Sciatic nerve (tissue), 2 donors: ENCODE data around the gene NEUROG1. TPM values are rescaled to one million over a fixed set of nuclear protein-coding genes. Genes with fewer than 3 reads are reported as not detected.
A peak's percentile ranks its signal among the peaks of the same experiment; 100 is the strongest.
"Not testable (repeated sequence)": the region's sequence is repeated elsewhere in the genome, so short reads cannot be mapped to it uniquely, and the experiment has no call there.

ENCODE experiments used
- ATAC-seq: fragments of 200-7000 bp; cut with Tn5 transposase; one replicate; pipeline ENCODE4 v1.9.1; 2020; ENCODE audit warnings: mild to moderate bottlenecking, moderate library complexity
- DNase-seq: peaks from one replicate; pipeline ENCODE4 v3.0.0-alpha.2; 2020; ENCODE audit warnings: low spot score
- intact Hi-C: fragments of 100-400 bp; cut with DNase I; formaldehyde crosslinking; loops from one replicate; pipeline ENCODE4 v1.14.2; 2022
- total RNA-seq: library from RNA; stranded (reverse); fragmentation: NEBNext Ultra II Directional; extraction: Animal tissue kit (Norgen Biotek cat#: 25700); gene quantifications from one replicate; pipeline ENCODE4 v1.2.1, GENCODE V29; 2021
- donor health status: DM: no; HTN: no; CAD: no.
- donor health status: DM: no; HTN: no; CAD: no.

NEUROG1 gene
- total RNA-seq, 1 donor from 2014 or later: not detected

- intact Hi-C loops: no loop called here
These were observed 7.9 kb upstream of the NEUROG1 start for GRCh38 chr5:135543485-135544304.

GRCh38 chr5:135543001-135543484 is 7.3 kb upstream of the NEUROG1 start:
- no peak for ATAC-seq
- no peak for DNase-seq
- intact Hi-C loops: no loop called here

More at GRCh38 chr5:135543485-135544304, 7.9 kb upstream of the NEUROG1 start:
- ATAC-seq (peak; percentile 59), DNase-seq (peak; percentile 64)

- ATAC-seq: no peak
- no peak for DNase-seq
- intact Hi-C loops: no loop called here
These were observed 6.2 kb upstream of the NEUROG1 start for GRCh38 chr5:135541807-135542502.

GRCh38 chr5:135539430-135540005 is 3.8 kb upstream of the NEUROG1 start:
- ATAC-seq (no peak), DNase-seq (no peak)
- intact Hi-C loops: no loop called here

GRCh38 chr5:135538261-135538660 is 2.5 kb upstream of the NEUROG1 start:
- DNase-seq (no peak), ATAC-seq (no peak)
- intact Hi-C loops: no loop called here

GRCh38 chr5:135537745-135538144 is 2.0 kb upstream of the NEUROG1 start:
- ATAC-seq (no peak), DNase-seq (no peak)
- intact Hi-C loops: no loop called here

- intact Hi-C loops: no loop called here
- DNase-seq (no peak), ATAC-seq (no peak)
These were observed 1.5 kb upstream of the NEUROG1 start for GRCh38 chr5:135537271-135537670.

- DNase-seq (no peak), ATAC-seq (no peak)
- intact Hi-C loops: no loop called here
These were observed 344 bp downstream of the NEUROG1 start for GRCh38 chr5:135535420-135535819.

GRCh38 chr5:135534609-135535419 is 950 bp downstream of the NEUROG1 start:
- intact Hi-C loops: no loop called here
- ATAC-seq (no peak), DNase-seq (no peak)

- DNase-seq (no peak), ATAC-seq (no peak)
These were observed 2.0 kb downstream of the NEUROG1 start for GRCh38 chr5:135533794-135534193.

GRCh38 chr5:135533334-135533733 is 2.4 kb downstream of the NEUROG1 start:
- ATAC-seq: no peak
- intact Hi-C loops: no loop called here
- no peak for DNase-seq

More at GRCh38 chr5:135533794-135534193, 2.0 kb downstream of the NEUROG1 start:
- intact Hi-C loops: no loop called here

- intact Hi-C loops, DNase-seq, ATAC-seq: not testable (repeated sequence)
These were observed 6.2 kb downstream of the NEUROG1 start for GRCh38 chr5:135529576-135529975.

GRCh38 chr5:135526924-135527323 is 8.8 kb downstream of the NEUROG1 start:
- DNase-seq: no peak
- no peak for ATAC-seq
- intact Hi-C loops: no loop called here

GRCh38 chr5:135521964-135522363 is 13.8 kb downstream of the NEUROG1 start:
- DNase-seq (no peak), ATAC-seq (no peak)
- intact Hi-C loops: no loop called here

- ATAC-seq (no peak), DNase-seq (no peak)
- intact Hi-C loops: no loop called here
These were observed 18.1 kb downstream of the NEUROG1 start for GRCh38 chr5:135517631-135518030.

- intact Hi-C loops: no loop called here
- ATAC-seq (no peak), DNase-seq (no peak)
These were observed 21.6 kb downstream of the NEUROG1 start for GRCh38 chr5:135514116-135514515.

- no peak for DNase-seq
- no peak for ATAC-seq
- intact Hi-C loops: no loop called here
These were observed 23.8 kb downstream of the NEUROG1 start for GRCh38 chr5:135511761-135512575.

- DNase-seq (no peak), ATAC-seq (no peak)
- intact Hi-C loops: no loop called here
These were observed 25.8 kb downstream of the NEUROG1 start for GRCh38 chr5:135509995-135510394.
